ENCODE measurements around the gene ENSA. TPM values are rescaled to one million over a fixed set of nuclear protein-coding genes. Genes with fewer than 3 reads are reported as not detected.

Gene ENSA
- total RNA-seq, 4 donors from 2014 or later = 154 to 191 (median 167) TPM

DNA sequence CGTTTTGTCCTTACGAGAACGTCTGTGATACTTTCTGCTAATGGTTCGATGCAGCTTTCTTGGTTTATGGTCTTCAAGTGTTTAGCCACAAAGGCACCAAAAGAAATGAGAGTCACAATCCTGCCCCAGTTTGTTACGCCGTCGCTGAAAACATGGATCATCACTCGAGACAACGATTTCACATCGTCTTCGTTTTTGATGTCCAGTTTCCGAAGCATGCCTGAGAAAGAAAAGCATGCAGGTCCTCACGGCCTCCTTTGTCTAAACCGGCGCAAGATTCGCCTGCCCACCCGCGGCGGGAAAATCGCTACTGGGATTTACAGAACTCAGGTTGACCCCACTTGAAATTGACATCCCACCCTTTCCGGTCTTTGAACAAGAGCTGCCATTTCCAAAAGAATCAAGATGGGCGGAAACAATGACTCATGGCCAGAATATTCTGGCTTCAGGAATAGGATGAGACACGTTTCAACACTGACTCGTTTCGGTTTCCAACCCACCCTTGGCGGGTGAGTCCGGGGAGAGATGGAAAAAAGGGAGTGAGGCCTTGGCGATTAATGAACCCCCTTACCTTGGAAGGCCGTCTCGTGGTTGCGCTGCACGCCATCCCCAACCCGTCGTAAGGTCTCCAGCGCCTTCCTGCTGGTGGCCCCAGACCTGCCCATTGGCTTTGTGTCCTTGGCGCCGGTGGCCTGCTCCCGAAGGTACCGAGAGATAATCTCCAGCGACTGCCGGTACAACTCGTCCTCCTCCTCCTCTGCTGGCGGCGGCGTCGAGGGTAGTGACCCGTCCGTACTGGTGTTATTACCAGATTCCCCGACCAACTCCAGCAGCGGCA is 50.9 kb downstream of the ENSA start:
- WGBS, 2 donors (ENCODE audit: low coverage in 1 of 2) = 0% methylated on average over 21 to 26 of the region's 50 CpGs
- peak overlapping the region; percentile 85 to 97 for H3K4me3 ChIP-seq
- no peaks in the 10 kb centered on the region for H3K9me3 ChIP-seq
- peaks cover 0 to 41% of the 10 kb centered on the region in 2 donors for H3K36me3 ChIP-seq
- H3K27ac ChIP-seq = peak overlapping the region; percentile 87 to 100 (median 100)
- peak; percentile 95 for TF ChIP-seq POLR2AphosphoS5 (IDR thresholded peaks at IDR 0.05)
- peak; percentile 39 to 42 for TF ChIP-seq POLR2A (IDR thresholded peaks at IDR 0.05)
- TF ChIP-seq, protein P1, sequence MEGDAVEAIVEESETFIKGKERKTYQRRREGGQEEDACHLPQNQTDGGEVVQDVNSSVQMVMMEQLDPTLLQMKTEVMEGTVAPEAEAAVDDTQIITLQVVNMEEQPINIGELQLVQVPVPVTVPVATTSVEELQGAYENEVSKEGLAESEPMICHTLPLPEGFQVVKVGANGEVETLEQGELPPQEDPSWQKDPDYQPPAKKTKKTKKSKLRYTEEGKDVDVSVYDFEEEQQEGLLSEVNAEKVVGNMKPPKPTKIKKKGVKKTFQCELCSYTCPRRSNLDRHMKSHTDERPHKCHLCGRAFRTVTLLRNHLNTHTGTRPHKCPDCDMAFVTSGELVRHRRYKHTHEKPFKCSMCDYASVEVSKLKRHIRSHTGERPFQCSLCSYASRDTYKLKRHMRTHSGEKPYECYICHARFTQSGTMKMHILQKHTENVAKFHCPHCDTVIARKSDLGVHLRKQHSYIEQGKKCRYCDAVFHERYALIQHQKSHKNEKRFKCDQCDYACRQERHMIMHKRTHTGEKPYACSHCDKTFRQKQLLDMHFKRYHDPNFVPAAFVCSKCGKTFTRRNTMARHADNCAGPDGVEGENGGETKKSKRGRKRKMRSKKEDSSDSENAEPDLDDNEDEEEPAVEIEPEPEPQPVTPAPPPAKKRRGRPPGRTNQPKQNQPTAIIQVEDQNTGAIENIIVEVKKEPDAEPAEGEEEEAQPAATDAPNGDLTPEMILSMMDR (IDR thresholded peaks at IDR 0.05) = no peak
- peaks cover 0 to 33% (median 15%) of the 10 kb centered on the region in 3 donors for H3K4me1 ChIP-seq
- peak; percentile 14 for ATAC-seq
- no peaks in the 10 kb centered on the region for H3K27me3 ChIP-seq

DNA sequence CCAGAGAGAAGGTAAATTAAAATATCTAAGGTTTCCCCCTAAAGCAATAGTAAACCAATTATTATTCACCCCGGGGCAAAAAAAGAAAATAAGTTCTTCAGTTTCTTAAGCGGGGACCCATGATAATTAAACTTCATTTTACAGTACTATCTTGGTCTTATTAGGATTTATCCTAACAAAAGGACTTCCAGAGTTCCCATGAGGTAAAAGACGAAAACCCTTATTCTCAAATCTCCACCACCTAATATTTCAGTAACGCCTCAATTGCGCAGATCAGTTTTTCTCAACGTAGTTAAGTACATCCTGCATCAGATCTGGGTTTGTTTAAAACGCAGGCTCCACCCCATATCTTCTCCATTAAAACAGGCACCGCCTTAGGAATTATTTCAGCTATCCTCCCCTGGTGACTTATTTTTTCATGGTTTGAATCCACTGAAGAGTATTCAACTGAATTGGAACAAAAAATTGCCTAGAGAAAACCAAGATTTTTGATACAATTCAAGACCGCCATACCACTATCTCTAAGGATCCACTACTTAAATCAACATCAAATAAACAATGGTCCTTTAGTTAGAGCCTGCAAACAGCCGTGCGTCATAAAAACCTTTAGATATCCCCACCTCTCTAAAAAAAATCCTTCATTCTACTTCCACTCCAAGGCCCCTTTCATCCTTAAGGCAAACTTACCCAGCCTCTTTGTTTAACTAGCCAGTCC is 51.7 kb downstream of the ENSA start:
- WGBS, 2 donors (ENCODE audit: low coverage in 1 of 2) = 0 to 1% methylated on average over 11 of the region's 11 CpGs
- no peak for ATAC-seq
- Histone ChIP-seq H3K4me1 (peaks cover 5 to 41% (median 23%) of the 10 kb centered on the region in 3 donors), H3K27me3 (no peaks in the 10 kb centered on the region), H3K27ac (peak overlapping the region; percentile 87 to 100 (median 100)), H3K9me3 (no peaks in the 10 kb centered on the region), H3K36me3 (peaks cover 0 to 48% of the 10 kb centered on the region in 2 donors), H3K4me3 (peak overlapping the region; percentile 85 to 97)
- TF ChIP-seq EP300 (IDR thresholded peaks at IDR 0.05) (no peak), POLR2AphosphoS5 (IDR thresholded peaks at IDR 0.05) (peak; percentile 45)

- Histone ChIP-seq H3K9me3 (no peaks in the 10 kb centered on the region), H3K27me3 (no peaks in the 10 kb centered on the region), H3K4me3 (peak overlapping the region; percentile 85 to 97), H3K36me3 (peaks cover 0 to 56% of the 10 kb centered on the region in 2 donors), H3K4me1 (peaks cover 10 to 48% (median 28%) of the 10 kb centered on the region in 3 donors), H3K27ac (peak overlapping the region; percentile 87 to 100 (median 100))
- TF ChIP-seq EP300 (IDR thresholded peaks at IDR 0.05) (no peak), POLR2AphosphoS5 (IDR thresholded peaks at IDR 0.05) (peak; percentile 20)
- 0 to 3% methylated on average over 2 of the region's 2 CpGs for WGBS, 2 donors (ENCODE audit: low coverage in 1 of 2)
- ATAC-seq = no peak
Measured at GRCh38 chr1:150576794-150577556, 52.4 kb downstream of the ENSA start.

DNA sequence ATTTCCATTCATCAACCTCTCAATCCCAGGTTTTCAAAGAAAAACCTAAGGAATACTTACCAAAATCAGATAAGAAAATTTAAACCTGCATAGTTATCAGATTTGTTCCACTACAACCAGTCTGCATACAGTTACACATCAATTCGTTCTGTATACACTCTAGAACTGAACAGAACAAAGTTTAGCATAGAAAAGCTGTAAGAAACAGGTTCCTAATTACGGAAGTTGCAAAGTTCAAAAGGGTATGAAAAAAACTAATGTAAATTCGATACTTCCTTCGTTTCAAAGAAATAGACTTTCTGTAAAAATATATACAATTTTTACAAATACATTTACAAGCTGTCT is 53.1 kb downstream of the ENSA start:
- peak overlapping the region; percentile 87 to 100 (median 100) for H3K27ac ChIP-seq

DNA sequence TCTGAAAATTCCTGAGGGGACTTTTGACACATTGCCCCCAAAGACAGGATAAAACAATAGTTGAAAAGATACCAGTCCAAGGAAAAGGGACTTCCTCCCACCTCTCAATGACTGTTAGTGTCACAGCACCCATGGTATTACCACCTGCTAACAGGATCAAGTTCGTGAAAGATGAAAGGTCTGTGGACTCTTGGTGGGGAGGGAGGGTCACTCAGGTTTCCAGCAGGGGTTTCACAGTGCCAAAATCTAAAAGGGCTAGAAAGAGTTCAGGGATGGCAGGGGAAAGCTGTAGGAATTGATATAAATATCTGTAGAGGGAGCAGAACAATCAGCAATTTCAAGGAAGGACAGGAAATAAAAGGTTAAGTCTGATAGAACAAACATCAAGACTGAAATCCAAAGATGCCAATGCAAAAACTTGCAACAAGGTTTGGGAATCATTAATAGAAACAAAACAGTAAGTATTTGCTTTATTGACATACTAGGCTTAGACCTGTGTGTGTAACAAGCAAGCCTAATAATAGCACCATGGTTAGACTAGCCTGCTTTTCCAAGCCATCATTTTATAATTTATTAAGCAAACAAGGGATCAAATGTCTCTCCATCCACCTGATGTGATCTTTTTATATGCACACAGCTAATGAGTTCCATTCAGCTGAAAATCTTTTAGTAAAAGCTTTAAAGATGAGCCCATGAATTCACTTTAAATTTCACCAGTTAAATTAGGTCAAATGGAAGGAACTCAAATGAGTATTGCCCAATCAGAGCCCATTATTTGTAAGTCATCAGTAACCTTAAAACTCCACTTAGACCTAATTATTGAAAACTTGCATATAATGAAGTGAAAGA is 53.7 kb downstream of the ENSA start:
- TF ChIP-seq POLR2AphosphoS5 (IDR thresholded peaks at IDR 0.05) (peak; percentile 65), POLR2A (IDR thresholded peaks at IDR 0.05) (peak in 1 of 2 donors; percentile 3), EP300 (IDR thresholded peaks at IDR 0.05) (no peak)
- no peak for ATAC-seq
- Histone ChIP-seq H3K27ac (peak overlapping the region; percentile 87 to 100 (median 100)), H3K27me3 (no peaks in the 10 kb centered on the region), H3K4me3 (peak overlapping the region; percentile 85 to 97), H3K4me1 (peaks cover 16 to 61% (median 39%) of the 10 kb centered on the region in 3 donors), H3K9me3 (no peaks in the 10 kb centered on the region), H3K36me3 (peaks cover 0 to 68% of the 10 kb centered on the region in 2 donors)
- WGBS, 2 donors (ENCODE audit: low coverage in 1 of 2) = 0 to 7% methylated on average over 1 of the region's 1 CpG

More for the DNA sequence above, 53.1 kb downstream of the ENSA start:
- Histone ChIP-seq H3K4me3 (peak overlapping the region; percentile 85 to 97), H3K36me3 (peaks cover 0 to 62% of the 10 kb centered on the region in 2 donors), H3K27me3 (no peaks in the 10 kb centered on the region), H3K4me1 (peaks cover 11 to 55% (median 33%) of the 10 kb centered on the region in 3 donors), H3K9me3 (no peaks in the 10 kb centered on the region)
- TF ChIP-seq POLR2AphosphoS5 (IDR thresholded peaks at IDR 0.05) = no peak
- no peak for TF ChIP-seq EP300 (IDR thresholded peaks at IDR 0.05)
- no peak for TF ChIP-seq POLR2A (IDR thresholded peaks at IDR 0.05)
- TF ChIP-seq, protein P1 (IDR thresholded peaks at IDR 0.05) = no peak
- ATAC-seq = no peak
- 0% methylated on average over 4 of the region's 4 CpGs for WGBS, 2 donors (ENCODE audit: low coverage in 1 of 2)
